ENCODE results near the gene TICRR. TPM values are rescaled to one million over a fixed set of nuclear protein-coding genes. Genes with fewer than 3 reads are reported as not detected.

TICRR gene
- total and polyA plus RNA-seq, 2 of the 13 experiments (the other 11 are each of a cell fraction or from before 2014, with no cell fraction given), result 4.1 to 14.3 TPM

GRCh38 chr15:89575146-89575655 is at the start of gene TICRR (continued):
- no peak for TF ChIP-seq ZBTB40 (IDR thresholded peaks at IDR 0.05)
- TF ChIP-seq ZBTB40 (CRISPR knock-in tag; IDR thresholded peaks at IDR 0.05), result no peak
- no peak for TF ChIP-seq ZNF333 (CRISPR knock-in tag; IDR thresholded peaks at IDR 0.05; ENCODE audit: borderline replicate concordance)
- no peak for TF ChIP-seq KMT2B (CRISPR knock-in tag; IDR thresholded peaks at IDR 0.05)
- no peak for TF ChIP-seq CREB3 (CRISPR knock-in tag; IDR thresholded peaks at IDR 0.05)
- no peak for TF ChIP-seq SKI (IDR thresholded peaks at IDR 0.05; ENCODE audit: partially characterized antibody)
- TF ChIP-seq PAXIP1 (CRISPR knock-in tag; conservative IDR thresholded peaks at IDR 0.05), result no peak
- TF ChIP-seq ZFAT (CRISPR knock-in tag; conservative IDR thresholded peaks at IDR 0.05), result no peak
- TF ChIP-seq ZNF230 (CRISPR knock-in tag; IDR thresholded peaks at IDR 0.05), result no peak
- TF ChIP-seq ZNF264 (CRISPR knock-in tag; IDR thresholded peaks at IDR 0.05), result no peak
- TF ChIP-seq ZNF281 (CRISPR knock-in tag; IDR thresholded peaks at IDR 0.05; ENCODE audit: borderline replicate concordance), result no peak
- TF ChIP-seq ARNTL (CRISPR knock-in tag; IDR thresholded peaks at IDR 0.05), result no peak; the same call in none of the 2 replicates
- no peak for TF ChIP-seq ZKSCAN8 (CRISPR knock-in tag; IDR thresholded peaks at IDR 0.05; ENCODE audit: borderline replicate concordance)
